PFSK-1 (cell line): ENCODE data around the gene FAM234A.

Experiments used
- POLR2AphosphoS5 ChIP-seq: IDR thresholded peaks from 2 replicates; pipeline ENCODE4 v1.6.1; 2012; ENCODE audit warnings: low read depth, mild to moderate bottlenecking, control low read depth, low read length, moderate library complexity
- REST ChIP-seq, 2 experiments: IDR thresholded peaks; 2 replicates each; pipeline versions ENCODE4 v1.6.1 to v1.8.0; 2011 to 2012; ENCODE audit warnings: low read depth in 2 of 2, low read length in 2 of 2, control low read depth in 1 of 2, inconsistent platforms in 1 of 2, mild to moderate bottlenecking in 1 of 2, moderate library complexity in 1 of 2; ENCODE audit not compliant: insufficient read depth in 1 of 2

GRCh38 chr16:259814-260253 lies 25.2 kb downstream of the FAM234A start:
- TF ChIP-seq POLR2AphosphoS5 (no peak), REST (IDR thresholded peaks at IDR 0.05; ENCODE audit: insufficient read depth in 1 of 2, low read depth in 2 of 2, low read length in 2 of 2) (no peak)
